HEK293 (cell line): Measurements from ENCODE around the gene SLC43A1.

Experiments
- CTCF ChIA-PET: fragments of 350-600 bp; formaldehyde crosslinking; extraction: SDS; loops from one replicate; lab custom pipeline; 2021; ENCODE audit warnings: antibody characterized with exemption; lab: Yijun Ruan, JAX
- POLR2A ChIA-PET: fragments of 300-600 bp; formaldehyde crosslinking; extraction: SDS; loops from one replicate; lab custom pipeline; 2020; ENCODE audit warnings: antibody characterized with exemption, inconsistent platforms; lab: Yijun Ruan, JAX
- H3K27ac ChIP-seq: fragments of 200-500 bp; sonication (Bioruptor generic); 2 replicates; pipeline ENCODE4 v1.5.1; 2014; ENCODE audit warnings: low read depth, low read length, control low read depth, inconsistent platforms; ENCODE audit errors: extremely low read depth
- H3K36me3 ChIP-seq, 2 experiments: fragments of 200-500 bp in 1 of 2; sonication (Bioruptor generic) in 1 of 2; 1 replicate in 1 of 2; 2 replicates in 1 of 2; pipeline ENCODE4 v1.5.1; 2014 to 2017; ENCODE audit warnings: inconsistent platforms in 2 of 2, low read length in 2 of 2; ENCODE audit not compliant: control insufficient read depth in 2 of 2, insufficient read depth in 1 of 2
- H3K4me1 ChIP-seq: fragments of 200-500 bp; sonication (Bioruptor generic); 2 replicates; pipeline ENCODE4 v1.5.1; 2014; ENCODE audit warnings: mild to moderate bottlenecking, low read length, inconsistent platforms; ENCODE audit not compliant: control insufficient read depth, insufficient read depth
- H3K4me3 ChIP-seq: 2 replicates; pipeline ENCODE4 v1.5.1; 2011; ENCODE audit warnings: low read depth, mild to moderate bottlenecking, control low read depth, low read length, moderate library complexity
- H3K9me3 ChIP-seq: fragments of 200-500 bp; sonication (Bioruptor generic); 2 replicates; pipeline ENCODE4 v1.5.1; 2014; ENCODE audit warnings: low read depth, low read length, inconsistent platforms; ENCODE audit not compliant: control insufficient read depth, insufficient read depth
- BCL11A ChIP-seq: fragments of 450-650 bp; formaldehyde crosslinking; IDR thresholded peaks from 2 replicates; pipeline ENCODE4 v1.5.1; 2016; ENCODE audit warnings: low read depth, missing biosample characterization, missing genetic modification characterization
- KLF16 ChIP-seq: fragments of 450-650 bp; formaldehyde crosslinking; IDR thresholded peaks from 2 replicates; pipeline ENCODE4 v1.5.1; 2017; ENCODE audit warnings: missing biosample characterization, missing genetic modification characterization
- SCRT2 ChIP-seq: fragments of 450-650 bp; formaldehyde crosslinking; IDR thresholded peaks from 2 replicates; pipeline ENCODE4 v1.5.1; 2016; ENCODE audit warnings: missing biosample characterization, missing genetic modification characterization
- TCF7L2 ChIP-seq: IDR thresholded peaks from 2 replicates; pipeline ENCODE4 v1.6.1; 2011; ENCODE audit warnings: low read depth, mild to moderate bottlenecking, inconsistent platforms, low read length, moderate library complexity, borderline replicate concordance
- WT1 ChIP-seq: fragments of 450-650 bp; formaldehyde crosslinking; IDR thresholded peaks from 2 replicates; pipeline ENCODE4 v1.5.1; 2016; ENCODE audit warnings: missing biosample characterization, missing genetic modification characterization
- ZBTB7A ChIP-seq: fragments of 450-650 bp; formaldehyde crosslinking; IDR thresholded peaks from 2 replicates; pipeline ENCODE4 v1.5.1; 2016; ENCODE audit warnings: low read depth, missing biosample characterization, missing genetic modification characterization
- ZNF175 ChIP-seq: fragments of 450-650 bp; formaldehyde crosslinking; IDR thresholded peaks from 2 replicates; pipeline ENCODE4 v1.5.1; 2016; ENCODE audit warnings: missing biosample characterization, missing genetic modification characterization
- ZNF2 ChIP-seq: fragments of 450-650 bp; formaldehyde crosslinking; IDR thresholded peaks from 2 replicates; pipeline ENCODE4 v1.5.1; 2016; ENCODE audit warnings: missing biosample characterization, missing genetic modification characterization
- ZNF211 ChIP-seq: fragments of 450-650 bp; formaldehyde crosslinking; IDR thresholded peaks from 2 replicates; pipeline ENCODE4 v1.5.1; 2016; ENCODE audit warnings: low read depth, missing biosample characterization, missing genetic modification characterization
- ZNF24 ChIP-seq: fragments of 450-650 bp; formaldehyde crosslinking; IDR thresholded peaks from 2 replicates; pipeline ENCODE4 v1.5.1; 2016; ENCODE audit warnings: missing biosample characterization, missing genetic modification characterization
- ZNF274 ChIP-seq, 2 experiments: fragments of 200-500 bp in 1 of 2; fragments of 450-650 bp in 1 of 2; sonication (Bioruptor generic) in 1 of 2; formaldehyde crosslinking in 1 of 2; IDR thresholded peaks; 2 replicates each; pipeline versions ENCODE4 v1.5.1 to v1.6.1; 2014 to 2016; ENCODE audit warnings: borderline replicate concordance in 1 of 2, inconsistent platforms in 1 of 2, low read length in 1 of 2, missing biosample characterization in 1 of 2, missing genetic modification characterization in 1 of 2
- ZNF302 ChIP-seq: fragments of 450-650 bp; formaldehyde crosslinking; IDR thresholded peaks from 2 replicates; pipeline ENCODE4 v1.5.1; 2016; ENCODE audit warnings: missing biosample characterization, missing genetic modification characterization, low read depth
- ZNF311 ChIP-seq: fragments of 450-650 bp; formaldehyde crosslinking; IDR thresholded peaks from 2 replicates; pipeline ENCODE4 v1.5.1; 2017; ENCODE audit warnings: missing biosample characterization, missing genetic modification characterization, borderline replicate concordance
- ZNF341 ChIP-seq: fragments of 450-650 bp; formaldehyde crosslinking; IDR thresholded peaks from 2 replicates; pipeline ENCODE4; 2016; ENCODE audit warnings: low read depth, missing biosample characterization, missing genetic modification characterization
- ZNF530 ChIP-seq: fragments of 450-650 bp; formaldehyde crosslinking; IDR thresholded peaks from 2 replicates; pipeline ENCODE4 v1.5.1; 2016; ENCODE audit warnings: low read depth, missing biosample characterization, missing genetic modification characterization
- ZNF549 ChIP-seq: fragments of 450-650 bp; IDR thresholded peaks from 2 replicates; pipeline ENCODE4 v1.5.1; 2018; ENCODE audit warnings: missing biosample characterization, missing genetic modification characterization, mild to moderate bottlenecking, inconsistent platforms, moderate library complexity
- ZNF561 ChIP-seq: fragments of 450-650 bp; IDR thresholded peaks from 2 replicates; pipeline ENCODE4 v1.5.1; 2018; ENCODE audit warnings: missing biosample characterization, missing genetic modification characterization, borderline replicate concordance
- ZNF624 ChIP-seq: fragments of 450-650 bp; formaldehyde crosslinking; IDR thresholded peaks from 2 replicates; pipeline ENCODE4 v1.5.1; 2017; ENCODE audit warnings: missing biosample characterization, missing genetic modification characterization
- ZNF629 ChIP-seq: fragments of 450-650 bp; formaldehyde crosslinking; IDR thresholded peaks from 2 replicates; pipeline ENCODE4 v1.5.1; 2017; ENCODE audit warnings: missing biosample characterization, missing genetic modification characterization
- ZNF76 ChIP-seq: fragments of 450-650 bp; formaldehyde crosslinking; IDR thresholded peaks from 2 replicates; pipeline ENCODE4; 2016; ENCODE audit warnings: low read depth, missing biosample characterization, missing genetic modification characterization, borderline replicate concordance
- ZNF843 ChIP-seq: fragments of 450-650 bp; formaldehyde crosslinking; IDR thresholded peaks from 2 replicates; pipeline ENCODE4 v1.5.1; 2016; ENCODE audit warnings: missing biosample characterization, missing genetic modification characterization
- TF ChIP-seq, protein P1 (sequence below): fragments of 450-650 bp; formaldehyde crosslinking; optimal IDR thresholded peaks from 2 replicates; pipeline ENCODE3; 2016; ENCODE audit warnings: missing biosample characterization, mild to moderate bottlenecking, missing genetic modification characterization
- TF ChIP-seq, protein P2 (sequence below): fragments of 450-650 bp; formaldehyde crosslinking; IDR thresholded peaks from 2 replicates; pipeline ENCODE4 v1.5.1; 2017; ENCODE audit warnings: missing biosample characterization, missing genetic modification characterization
- TF ChIP-seq, protein P3 (sequence below): fragments of 450-650 bp; formaldehyde crosslinking; IDR thresholded peaks from 2 replicates; pipeline ENCODE4 v1.5.1; 2016; ENCODE audit warnings: missing biosample characterization, missing genetic modification characterization

SLC43A1 gene

DNA sequence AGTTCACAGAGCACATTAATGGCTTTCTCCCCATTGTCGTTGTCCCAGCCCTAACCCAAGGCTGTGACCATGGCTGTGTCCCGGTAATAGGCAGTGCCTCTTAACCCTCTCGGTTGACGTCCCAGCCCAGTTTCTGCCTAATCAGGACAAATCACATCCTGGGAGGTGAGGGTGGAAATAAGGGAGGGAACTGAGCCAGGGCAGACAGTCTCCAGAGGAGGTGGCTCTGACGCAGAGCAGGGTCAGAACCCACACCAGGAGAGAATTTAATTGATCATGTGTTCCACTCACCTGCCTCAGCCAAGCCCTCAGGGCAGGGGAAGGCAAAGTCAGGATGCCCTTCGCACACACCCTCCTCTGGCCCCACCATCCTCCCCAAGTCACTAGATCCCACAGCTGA, 17.0 kb downstream of the SLC43A1 start:
- no peak overlapping the region for H3K27ac ChIP-seq
- ChIA-PET CTCF (no interaction called here), POLR2A (interaction anchor here (0.9 to 1.2 kb wide), 2 partner anchors 17 to 38 kb away, joined by 3 to 4 read pairs; partner anchors contain the start of genes RTN4RL2 and SLC43A1)
- peaks cover 0 to 16% of the 10 kb centered on the region in 2 experiments; a peak in 1 of 3 replicates for H3K36me3 ChIP-seq
- TF ChIP-seq WT1 (tag by site-specific recombination) = peak; percentile 23; the same call in 1 of the 2 replicates
- TF ChIP-seq ZNF629 (tag by site-specific recombination) = no peak
- no peaks in the 10 kb centered on the region for H3K4me1 ChIP-seq
- no peaks in the 10 kb centered on the region for H3K9me3 ChIP-seq
- no peak overlapping the region for H3K4me3 ChIP-seq

DNA sequence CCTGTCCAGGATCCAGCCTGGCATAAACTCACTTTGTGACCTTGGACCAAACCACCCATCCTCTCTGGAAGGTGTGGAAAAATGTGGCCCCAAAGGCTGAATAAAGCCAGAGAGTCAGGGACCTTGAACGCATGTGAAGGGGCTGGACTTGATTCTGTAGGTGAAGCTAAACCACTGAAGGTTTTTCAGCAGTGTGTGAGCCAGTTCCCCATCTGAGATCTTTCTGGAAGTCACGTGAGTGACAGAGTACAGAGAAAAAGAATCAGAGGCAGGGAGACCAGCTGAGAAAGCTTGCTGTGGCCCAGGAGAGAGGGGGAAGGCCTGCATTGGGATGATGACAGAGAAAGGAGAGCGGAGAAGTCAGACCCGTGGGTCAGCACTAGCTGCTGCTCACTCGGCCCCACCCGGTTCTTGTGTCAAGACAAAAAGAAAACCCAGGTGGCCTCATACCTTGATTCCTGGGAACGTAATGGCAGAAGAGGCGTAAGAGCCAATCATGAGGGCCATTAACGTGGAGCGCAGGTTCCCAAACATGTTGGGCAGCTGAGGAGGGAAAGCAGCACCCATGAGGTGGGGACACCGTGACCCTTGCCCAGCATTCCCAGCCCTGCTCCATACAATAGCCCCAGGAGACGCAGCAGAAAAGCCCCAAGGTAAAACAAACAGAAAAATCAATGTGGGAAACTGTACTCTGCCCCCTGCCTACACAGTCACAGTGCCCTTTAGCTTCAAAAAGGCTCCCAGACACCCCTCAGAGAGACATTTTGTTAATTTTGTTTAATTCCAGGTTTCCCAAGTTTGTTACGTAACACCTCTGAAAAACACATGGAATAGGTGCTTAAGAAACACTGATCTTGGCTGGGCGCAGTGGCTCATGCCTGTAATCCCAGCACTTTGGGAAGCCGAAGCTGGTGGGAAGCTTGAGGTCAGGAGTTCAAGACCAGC, 17.9 kb downstream of the SLC43A1 start:
- no peak overlapping the region for H3K27ac ChIP-seq
- ChIA-PET POLR2A (interaction anchor here (0.6 to 1.2 kb wide), 3 partner anchors 18 to 83 kb away, joined by 3 to 4 read pairs (median 3); partner anchors contain the start of genes RTN4RL2 and SLC43A1), CTCF (interaction anchor here (0.6 to 10.1 kb wide), 7 partner anchors 14 to 403 kb away, joined by 3 to 218 read pairs (median 3); partner anchors contain the start of genes SLC43A1 and TIMM10)
- peaks cover 0 to 16% of the 10 kb centered on the region in 2 experiments; a peak in 1 of 3 replicates for H3K36me3 ChIP-seq
- TF ChIP-seq, protein P1, sequence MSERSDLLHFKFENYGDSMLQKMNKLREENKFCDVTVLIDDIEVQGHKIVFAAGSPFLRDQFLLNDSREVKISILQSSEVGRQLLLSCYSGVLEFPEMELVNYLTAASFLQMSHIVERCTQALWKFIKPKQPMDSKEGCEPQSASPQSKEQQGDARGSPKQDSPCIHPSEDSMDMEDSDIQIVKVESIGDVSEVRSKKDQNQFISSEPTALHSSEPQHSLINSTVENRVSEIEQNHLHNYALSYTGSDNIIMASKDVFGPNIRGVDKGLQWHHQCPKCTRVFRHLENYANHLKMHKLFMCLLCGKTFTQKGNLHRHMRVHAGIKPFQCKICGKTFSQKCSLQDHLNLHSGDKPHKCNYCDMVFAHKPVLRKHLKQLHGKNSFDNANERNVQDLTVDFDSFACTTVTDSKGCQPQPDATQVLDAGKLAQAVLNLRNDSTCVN (tag by site-specific recombination) = no peak
- TF ChIP-seq KLF16 (tag by site-specific recombination) (no peak), BCL11A (no peak), ZNF2 (tag by site-specific recombination) (no peak), ZNF24 (tag by site-specific recombination) (no peak), ZNF530 (tag by site-specific recombination) (no peak)
- no peaks in the 10 kb centered on the region for H3K4me1 ChIP-seq
- no peak overlapping the region for H3K4me3 ChIP-seq
- H3K9me3 ChIP-seq = no peaks in the 10 kb centered on the region

DNA sequence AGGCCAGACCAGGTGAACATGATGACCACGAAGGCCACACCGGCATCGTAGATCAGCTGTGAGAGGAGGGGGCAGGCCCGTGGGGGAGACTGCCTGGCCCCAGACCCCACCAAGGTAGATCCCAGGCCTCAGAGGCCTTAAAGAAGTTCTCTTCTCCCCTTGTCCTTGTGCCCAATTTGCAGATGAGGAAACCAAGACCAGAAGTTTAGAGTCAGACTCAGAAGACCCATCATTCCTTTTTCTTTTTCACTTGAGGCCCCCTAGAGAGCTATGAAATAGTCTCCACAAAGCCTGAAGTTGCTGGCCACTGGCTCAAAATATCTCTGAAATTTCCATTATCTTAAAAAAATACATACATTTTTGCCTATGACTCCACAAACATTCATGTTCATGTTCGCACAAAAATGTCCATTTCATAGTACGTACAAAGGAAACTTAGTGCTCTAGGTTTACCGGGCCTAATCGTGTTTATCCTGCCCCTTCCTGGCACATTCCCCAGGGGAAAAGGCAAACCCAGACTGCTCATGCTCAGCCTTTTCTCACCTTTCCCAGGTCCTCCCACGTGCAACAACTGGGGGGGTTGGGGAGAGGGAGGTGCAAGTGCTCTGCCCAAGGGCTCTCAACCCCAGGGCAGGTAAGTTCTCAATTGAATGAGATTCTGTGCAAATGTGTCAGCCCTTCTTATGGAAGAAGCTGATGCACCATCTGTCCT, 19.2 kb downstream of the SLC43A1 start:
- CTCF ChIA-PET = interaction anchor here (0.6 to 10.1 kb wide), 5 partner anchors 14 to 404 kb away, joined by 3 to 218 read pairs (median 3); partner anchors contain the start of genes SLC43A1 and TIMM10
- Histone ChIP-seq H3K36me3 (peaks cover 0 to 20% of the 10 kb centered on the region in 2 experiments; a peak in 1 of 3 replicates), H3K27ac (no peak overlapping the region)
- TF ChIP-seq, protein P2, sequence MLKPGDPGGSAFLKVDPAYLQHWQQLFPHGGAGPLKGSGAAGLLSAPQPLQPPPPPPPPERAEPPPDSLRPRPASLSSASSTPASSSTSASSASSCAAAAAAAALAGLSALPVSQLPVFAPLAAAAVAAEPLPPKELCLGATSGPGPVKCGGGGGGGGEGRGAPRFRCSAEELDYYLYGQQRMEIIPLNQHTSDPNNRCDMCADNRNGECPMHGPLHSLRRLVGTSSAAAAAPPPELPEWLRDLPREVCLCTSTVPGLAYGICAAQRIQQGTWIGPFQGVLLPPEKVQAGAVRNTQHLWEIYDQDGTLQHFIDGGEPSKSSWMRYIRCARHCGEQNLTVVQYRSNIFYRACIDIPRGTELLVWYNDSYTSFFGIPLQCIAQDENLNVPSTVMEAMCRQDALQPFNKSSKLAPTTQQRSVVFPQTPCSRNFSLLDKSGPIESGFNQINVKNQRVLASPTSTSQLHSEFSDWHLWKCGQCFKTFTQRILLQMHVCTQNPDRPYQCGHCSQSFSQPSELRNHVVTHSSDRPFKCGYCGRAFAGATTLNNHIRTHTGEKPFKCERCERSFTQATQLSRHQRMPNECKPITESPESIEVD (tag by site-specific recombination) = no peak
- TF ChIP-seq ZNF175 (tag by site-specific recombination) (no peak), ZNF624 (tag by site-specific recombination) (no peak), ZBTB7A (tag by site-specific recombination) (no peak), ZNF549 (tag by site-specific recombination) (no peak), ZNF76 (no peak), ZNF561 (tag by site-specific recombination) (no peak), ZNF341 (tag by site-specific recombination) (no peak), ZNF211 (tag by site-specific recombination) (no peak), SCRT2 (tag by site-specific recombination) (no peak), ZNF311 (no peak), ZNF843 (tag by site-specific recombination) (no peak), ZNF629 (tag by site-specific recombination) (no peak), ZNF274 (IDR thresholded peaks at IDR 0.05; ENCODE audit: low read length) (no peak), ZNF274 (tag by site-specific recombination; IDR thresholded peaks at IDR 0.05; ENCODE audit: borderline replicate concordance) (no peak), TCF7L2 (no peak), ZNF302 (tag by site-specific recombination) (no peak)
- TF ChIP-seq, protein P3, sequence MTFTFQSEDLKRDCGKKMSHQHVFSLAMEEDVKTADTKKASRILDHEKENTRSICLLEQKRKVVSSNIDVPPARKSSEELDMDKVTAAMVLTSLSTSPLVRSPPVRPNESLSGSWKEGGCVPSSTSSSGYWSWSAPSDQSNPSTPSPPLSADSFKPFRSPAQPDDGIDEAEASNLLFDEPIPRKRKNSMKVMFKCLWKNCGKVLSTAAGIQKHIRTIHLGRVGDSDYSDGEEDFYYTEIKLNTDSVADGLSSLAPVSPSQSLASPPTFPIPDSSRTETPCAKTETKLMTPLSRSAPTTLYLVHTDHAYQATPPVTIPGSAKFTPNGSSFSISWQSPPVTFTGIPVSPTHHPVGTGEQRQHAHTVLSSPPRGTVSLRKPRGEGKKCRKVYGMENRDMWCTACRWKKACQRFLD (tag by site-specific recombination) = no peak

More for the DNA sequence above, 19.2 kb downstream of the SLC43A1 start:
- POLR2A ChIA-PET = no interaction called here
- H3K9me3 ChIP-seq = no peaks in the 10 kb centered on the region
- H3K4me1 ChIP-seq = no peaks in the 10 kb centered on the region
- H3K4me3 ChIP-seq = no peak overlapping the region
